Adipocyte (in vitro differentiated cells): ENCODE data around the gene TRIM44.
"Not testable (repeated sequence)": the region's sequence is repeated elsewhere in the genome, so short reads cannot be mapped to it uniquely, and the experiment has no call there.

ENCODE experiments used
- DNase-seq: peaks from one replicate; pipeline ENCODE4 v3.0.0-alpha.2; 2015; ENCODE audit warnings: low read depth
- H3K27me3 ChIP-seq: replicated peaks from 2 replicates; pipeline ENCODE4 v1.7.0; 2013; ENCODE audit warnings: mild to moderate bottlenecking, low read length, moderate library complexity; ENCODE audit not compliant: control insufficient read depth, insufficient read depth
- H3K36me3 ChIP-seq: 2 replicates; pipeline ENCODE4 v1.7.0; 2013; ENCODE audit warnings: low read length, mild to moderate bottlenecking, moderate library complexity; ENCODE audit not compliant: control insufficient read depth, insufficient read depth, severe bottlenecking
- H3K4me1 ChIP-seq: 2 replicates; pipeline ENCODE4 v1.7.0; 2013; ENCODE audit warnings: mild to moderate bottlenecking, low read length, moderate library complexity; ENCODE audit not compliant: control insufficient read depth, insufficient read depth
- H3K4me3 ChIP-seq: 2 replicates; pipeline ENCODE4 v1.7.0; 2013; ENCODE audit warnings: mild to moderate bottlenecking, low read length, moderate library complexity
- H3K9ac ChIP-seq: 2 replicates; pipeline ENCODE4 v1.7.0; 2013; ENCODE audit warnings: mild to moderate bottlenecking, low read length, moderate library complexity
- H3K9me3 ChIP-seq: 2 replicates; pipeline ENCODE4 v1.7.0; 2013; ENCODE audit warnings: mild to moderate bottlenecking, low read length, moderate library complexity; ENCODE audit not compliant: control insufficient read depth

The TRIM44 gene

GRCh38 chr11:35763765-35764164 lies 101.2 kb downstream of the TRIM44 start:
- DNase-seq: no peak
- no peak overlapping the region for H3K4me3 ChIP-seq

GRCh38 chr11:35764417-35764816 lies 101.8 kb downstream of the TRIM44 start:
- DNase-seq: no peak
- Histone ChIP-seq H3K9ac (no peak overlapping the region), H3K36me3 (no peaks in the 10 kb centered on the region), H3K4me3 (no peak overlapping the region), H3K4me1 (peaks cover 3% of the 10 kb centered on the region), H3K9me3 (no peaks in the 10 kb centered on the region), H3K27me3 (no peaks in the 10 kb centered on the region)

More at GRCh38 chr11:35763765-35764164, 101.2 kb downstream of the TRIM44 start:
- H3K4me1 ChIP-seq: peaks cover 3% of the 10 kb centered on the region
- H3K9ac ChIP-seq: no peak overlapping the region
- no peaks in the 10 kb centered on the region for H3K27me3 ChIP-seq
- H3K9me3 ChIP-seq: no peaks in the 10 kb centered on the region
- H3K36me3 ChIP-seq: no peaks in the 10 kb centered on the region

GRCh38 chr11:35765211-35765610 lies 102.6 kb downstream of the TRIM44 start:
- H3K9me3 ChIP-seq: no peaks in the 10 kb centered on the region
- no peaks in the 10 kb centered on the region for H3K27me3 ChIP-seq
- peaks cover 3% of the 10 kb centered on the region for H3K4me1 ChIP-seq
- no peak overlapping the region for H3K9ac ChIP-seq
- H3K36me3 ChIP-seq: no peaks in the 10 kb centered on the region
- no peak for DNase-seq
- no peak overlapping the region for H3K4me3 ChIP-seq

- H3K4me1 ChIP-seq: peaks cover 3% of the 10 kb centered on the region
- H3K27me3 ChIP-seq: no peaks in the 10 kb centered on the region
- H3K9me3 ChIP-seq: no peaks in the 10 kb centered on the region
- H3K9ac ChIP-seq: no peak overlapping the region
- no peak for DNase-seq
- no peak overlapping the region for H3K4me3 ChIP-seq
- H3K36me3 ChIP-seq: no peaks in the 10 kb centered on the region
Measured at GRCh38 chr11:35766651-35767050, 104.1 kb downstream of the TRIM44 start.

GRCh38 chr11:35770425-35770824 lies 107.8 kb downstream of the TRIM44 start:
- H3K9me3 ChIP-seq: not testable (repeated sequence)

GRCh38 chr11:35771722-35772121 lies 109.1 kb downstream of the TRIM44 start:
- Histone ChIP-seq H3K4me3 (no peak overlapping the region), H3K27me3 (no peaks in the 10 kb centered on the region), H3K9me3 (no peaks in the 10 kb centered on the region), H3K4me1 (no peaks in the 10 kb centered on the region), H3K36me3 (no peaks in the 10 kb centered on the region), H3K9ac (no peak overlapping the region)
- no peak for DNase-seq

More at GRCh38 chr11:35770425-35770824, 107.8 kb downstream of the TRIM44 start:
- not testable (repeated sequence) for H3K36me3 ChIP-seq, H3K27me3 ChIP-seq, H3K4me1 ChIP-seq, H3K9ac ChIP-seq, H3K4me3 ChIP-seq
- peak; percentile 63 for DNase-seq

GRCh38 chr11:35777241-35777640 lies 114.7 kb downstream of the TRIM44 start:
- not testable (repeated sequence) for H3K36me3 ChIP-seq, H3K9ac ChIP-seq, DNase-seq

GRCh38 chr11:35778943-35779342 lies 116.4 kb downstream of the TRIM44 start:
- not testable (repeated sequence) for H3K9ac ChIP-seq, H3K9me3 ChIP-seq, H3K27me3 ChIP-seq, H3K4me1 ChIP-seq, H3K4me3 ChIP-seq, DNase-seq, H3K36me3 ChIP-seq

More at GRCh38 chr11:35777241-35777640, 114.7 kb downstream of the TRIM44 start:
- not testable (repeated sequence) for H3K9me3 ChIP-seq, H3K27me3 ChIP-seq, H3K4me1 ChIP-seq, H3K4me3 ChIP-seq

GRCh38 chr11:35779409-35779808 lies 116.8 kb downstream of the TRIM44 start:
- DNase-seq: no peak
- Histone ChIP-seq H3K27me3 (no peaks in the 10 kb centered on the region), H3K36me3 (no peaks in the 10 kb centered on the region), H3K9ac (no peak overlapping the region), H3K4me1 (peaks cover 8% of the 10 kb centered on the region), H3K9me3 (no peaks in the 10 kb centered on the region), H3K4me3 (no peak overlapping the region)

- Histone ChIP-seq H3K36me3 (no peaks in the 10 kb centered on the region), H3K9me3 (no peaks in the 10 kb centered on the region), H3K4me3 (no peak overlapping the region), H3K4me1 (peaks cover 10% of the 10 kb centered on the region), H3K9ac (no peak overlapping the region), H3K27me3 (no peaks in the 10 kb centered on the region)
- DNase-seq: peak; percentile 59
Measured at GRCh38 chr11:35780951-35781860, 118.6 kb downstream of the TRIM44 start.

- Histone ChIP-seq H3K27me3 (no peaks in the 10 kb centered on the region), H3K9me3 (no peaks in the 10 kb centered on the region), H3K36me3 (no peaks in the 10 kb centered on the region), H3K4me3 (no peak overlapping the region), H3K9ac (no peak overlapping the region), H3K4me1 (peaks cover 17% of the 10 kb centered on the region)
- no peak for DNase-seq
Measured at GRCh38 chr11:35781861-35782470, 119.4 kb downstream of the TRIM44 start.
